ENCODE measurements around the gene GPC5. TPM values are rescaled to one million over a fixed set of nuclear protein-coding genes. Genes with fewer than 3 reads are reported as not detected.

GPC5 gene
- total and polyA plus RNA-seq, 3 donors from 2014 or later = 11.5 to 81.8 (median 52.1) TPM

GRCh38 chr13:91978571-91978970 is 580.1 kb downstream of the GPC5 start:
- Histone ChIP-seq H3K27me3 (no peaks in the 10 kb centered on the region), H3K9me3 (no peaks in the 10 kb centered on the region), H3K27ac (no peak overlapping the region), H3K36me3 (ENCODE audit: low read depth, missing control alignments) (no peaks in the 10 kb centered on the region), H3K4me1 (no peaks in the 10 kb centered on the region), H3K4me3 (no peak overlapping the region)
- TF ChIP-seq, protein P1, sequence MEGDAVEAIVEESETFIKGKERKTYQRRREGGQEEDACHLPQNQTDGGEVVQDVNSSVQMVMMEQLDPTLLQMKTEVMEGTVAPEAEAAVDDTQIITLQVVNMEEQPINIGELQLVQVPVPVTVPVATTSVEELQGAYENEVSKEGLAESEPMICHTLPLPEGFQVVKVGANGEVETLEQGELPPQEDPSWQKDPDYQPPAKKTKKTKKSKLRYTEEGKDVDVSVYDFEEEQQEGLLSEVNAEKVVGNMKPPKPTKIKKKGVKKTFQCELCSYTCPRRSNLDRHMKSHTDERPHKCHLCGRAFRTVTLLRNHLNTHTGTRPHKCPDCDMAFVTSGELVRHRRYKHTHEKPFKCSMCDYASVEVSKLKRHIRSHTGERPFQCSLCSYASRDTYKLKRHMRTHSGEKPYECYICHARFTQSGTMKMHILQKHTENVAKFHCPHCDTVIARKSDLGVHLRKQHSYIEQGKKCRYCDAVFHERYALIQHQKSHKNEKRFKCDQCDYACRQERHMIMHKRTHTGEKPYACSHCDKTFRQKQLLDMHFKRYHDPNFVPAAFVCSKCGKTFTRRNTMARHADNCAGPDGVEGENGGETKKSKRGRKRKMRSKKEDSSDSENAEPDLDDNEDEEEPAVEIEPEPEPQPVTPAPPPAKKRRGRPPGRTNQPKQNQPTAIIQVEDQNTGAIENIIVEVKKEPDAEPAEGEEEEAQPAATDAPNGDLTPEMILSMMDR (IDR thresholded peaks at IDR 0.05) = no peak
- no peak for TF ChIP-seq POLR2A (IDR thresholded peaks at IDR 0.05)
- intact Hi-C loops (cut with DNase I; ENCODE audit: low total_unique reads) = no loop called here
- no peak for DNase-seq

DNA sequence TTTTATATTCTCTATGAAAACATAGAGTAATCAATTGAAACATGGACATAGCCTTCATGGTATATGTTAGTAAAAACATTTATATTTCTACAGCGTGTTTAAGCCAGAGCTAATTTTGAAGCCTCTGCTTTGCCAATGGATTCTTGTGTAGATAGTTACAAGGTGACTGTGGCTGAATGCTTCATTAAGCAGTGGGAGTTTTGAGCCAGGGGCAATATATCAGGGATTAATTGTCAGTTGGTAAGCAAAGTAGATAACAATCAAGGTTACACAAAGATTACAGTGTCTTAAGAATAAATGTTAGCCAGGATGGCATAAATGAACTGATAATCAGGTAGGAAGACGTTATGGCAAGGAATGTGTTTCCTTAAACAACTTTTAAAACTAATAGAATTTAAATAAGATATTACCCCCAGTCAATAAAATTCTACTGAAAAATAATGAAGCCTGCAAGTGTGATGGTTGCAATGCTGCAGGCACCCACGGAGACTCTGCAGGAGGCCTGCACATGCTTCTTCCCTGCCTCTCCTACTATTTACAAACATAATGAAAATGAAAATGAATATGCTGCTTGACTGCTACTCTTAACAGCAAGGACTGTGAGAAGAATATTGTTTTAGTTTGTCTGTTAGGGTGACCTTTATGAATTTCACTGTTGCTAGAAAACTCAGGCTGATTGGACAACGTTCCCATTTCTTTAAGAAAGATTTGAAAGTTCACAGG is 588.5 kb downstream of the GPC5 start:
- WGBS, 2 donors = 36 to 37% methylated on average over 4 of the region's 4 CpGs
- H3K9me3 ChIP-seq = no peaks in the 10 kb centered on the region
- no peak for TF ChIP-seq POLR2A (IDR thresholded peaks at IDR 0.05)
- TF ChIP-seq, protein P1 (IDR thresholded peaks at IDR 0.05) = no peak
- no peak overlapping the region for H3K4me3 ChIP-seq
- DNase-seq = no peak
- no peaks in the 10 kb centered on the region for H3K27me3 ChIP-seq
- intact Hi-C loops (cut with DNase I; ENCODE audit: low total_unique reads) = no loop called here
- no peaks in the 10 kb centered on the region for H3K4me1 ChIP-seq
- H3K27ac ChIP-seq = no peak overlapping the region
- no peaks in the 10 kb centered on the region for H3K36me3 ChIP-seq (ENCODE audit: low read depth, missing control alignments)

DNA sequence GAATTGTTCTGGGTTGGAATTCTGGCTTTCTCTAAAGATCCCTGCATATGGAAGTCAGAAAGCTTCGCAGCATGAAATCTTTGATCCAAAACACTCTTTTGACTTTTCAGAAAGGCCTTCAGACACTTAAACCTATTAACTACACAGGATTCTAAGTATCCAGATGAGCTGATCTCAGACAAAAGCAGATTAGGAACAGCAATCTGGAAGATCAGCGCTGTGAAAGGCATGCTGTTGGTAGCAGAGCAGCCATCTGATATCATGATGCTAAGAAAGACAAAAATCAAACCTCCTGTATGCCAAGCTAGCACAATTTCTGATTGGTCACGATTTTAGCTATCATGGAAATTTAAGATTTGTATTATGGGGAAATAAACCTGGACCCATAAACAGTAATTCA is 589.9 kb downstream of the GPC5 start:
- WGBS, 2 donors = 85 to 92% methylated on average over 3 of the region's 3 CpGs
- DNase-seq = no peak
- Histone ChIP-seq H3K9me3 (no peaks in the 10 kb centered on the region), H3K4me3 (no peak overlapping the region), H3K27me3 (no peaks in the 10 kb centered on the region), H3K4me1 (no peaks in the 10 kb centered on the region), H3K36me3 (ENCODE audit: low read depth, missing control alignments) (no peaks in the 10 kb centered on the region), H3K27ac (no peak overlapping the region)
- no peak for TF ChIP-seq POLR2A (IDR thresholded peaks at IDR 0.05)
- TF ChIP-seq, protein P1 (IDR thresholded peaks at IDR 0.05) = no peak
- intact Hi-C loops (cut with DNase I; ENCODE audit: low total_unique reads) = no loop called here

DNA sequence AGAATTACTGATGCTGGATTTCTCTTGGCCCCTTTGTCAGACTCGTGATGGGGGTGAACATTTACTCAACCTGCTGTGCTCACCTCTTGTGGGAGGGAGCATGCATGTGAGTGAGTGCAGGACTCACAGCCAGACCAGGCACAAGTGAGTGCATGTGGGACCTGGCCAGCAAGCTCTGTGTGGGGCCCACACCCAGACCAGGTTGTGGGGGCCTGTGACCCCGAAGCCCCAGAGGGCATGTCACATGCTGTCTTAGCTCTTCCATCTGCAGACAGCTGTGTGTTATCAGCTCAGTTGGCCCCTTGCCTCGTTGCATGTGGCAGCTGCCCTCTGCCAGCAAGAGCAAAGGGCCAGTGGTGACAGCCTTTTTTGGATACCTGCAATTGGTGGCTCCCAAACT is 614.4 kb downstream of the GPC5 start:
- WGBS, 2 donors = 82 to 87% methylated on average over 3 of the region's 3 CpGs
- H3K4me3 ChIP-seq = no peak overlapping the region
- no peak for TF ChIP-seq POLR2A (IDR thresholded peaks at IDR 0.05)
- TF ChIP-seq, protein P1 (IDR thresholded peaks at IDR 0.05) = no peak
- no peaks in the 10 kb centered on the region for H3K9me3 ChIP-seq
- no peaks in the 10 kb centered on the region for H3K36me3 ChIP-seq (ENCODE audit: low read depth, missing control alignments)
- no peaks in the 10 kb centered on the region for H3K4me1 ChIP-seq
- H3K27ac ChIP-seq = no peak overlapping the region
- intact Hi-C loops (cut with DNase I; ENCODE audit: low total_unique reads) = no loop called here
- no peaks in the 10 kb centered on the region for H3K27me3 ChIP-seq
- DNase-seq = no peak

DNA sequence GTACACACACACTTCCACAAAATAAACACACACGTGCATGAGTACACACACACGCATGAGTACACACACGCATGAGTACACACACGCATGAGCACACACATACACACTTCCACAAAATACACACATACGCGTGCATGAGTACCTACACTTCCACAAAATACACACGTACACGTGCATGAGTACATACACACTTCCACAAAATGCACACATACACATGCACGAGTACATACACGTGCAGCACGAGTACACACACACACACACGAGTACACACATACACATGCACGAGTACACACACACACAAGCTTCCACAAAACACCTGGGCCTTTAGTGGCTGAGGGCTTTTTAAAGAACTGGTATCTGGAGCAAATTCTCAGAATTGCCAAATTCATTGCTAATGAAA is 619.3 kb downstream of the GPC5 start:
- DNase-seq = no peak
- Histone ChIP-seq H3K4me1 (no peaks in the 10 kb centered on the region), H3K36me3 (ENCODE audit: low read depth, missing control alignments) (no peaks in the 10 kb centered on the region), H3K4me3 (no peak overlapping the region), H3K27ac (no peak overlapping the region), H3K9me3 (no peaks in the 10 kb centered on the region), H3K27me3 (no peaks in the 10 kb centered on the region)
- intact Hi-C loops (cut with DNase I; ENCODE audit: low total_unique reads) = no loop called here
- 74 to 79% methylated on average over 13 of the region's 13 CpGs for WGBS, 2 donors
- TF ChIP-seq, protein P1 (IDR thresholded peaks at IDR 0.05) = no peak
- no peak for TF ChIP-seq POLR2A (IDR thresholded peaks at IDR 0.05)

Data from testis (tissue), 3 donors.